HepG2 (cell line): ENCODE results near the gene BRI3BP. TPM values are rescaled to one million over a fixed set of nuclear protein-coding genes. Genes with fewer than 3 reads are reported as not detected.
A peak's percentile ranks its signal among the peaks of the same experiment; 100 is the strongest.

Experiments used
- ASH2L ChIP-seq: fragments of 300-600, 200-600 bp; sonication (generic); IDR thresholded peaks from 2 replicates; pipeline ENCODE4 v1.7.0; 2017; ENCODE audit warnings: low read depth, mild to moderate bottlenecking, moderate library complexity, mixed read lengths, low read length; ENCODE audit not compliant: insufficient read length
- EEA1 ChIP-seq: sonication (generic); formaldehyde crosslinking; IDR thresholded peaks from 2 replicates; pipeline ENCODE4 v1.5.1; 2020; ENCODE audit warnings: mild to moderate bottlenecking, missing genetic modification reagents, borderline replicate concordance
- IRX3 ChIP-seq: sonication (generic); formaldehyde crosslinking; IDR thresholded peaks from 2 replicates; pipeline ENCODE4 v1.8.1; 2023; ENCODE audit warnings: mild to moderate bottlenecking, low read depth, missing genetic modification reagents, borderline replicate concordance
- MXD3 ChIP-seq: IDR thresholded peaks from 2 replicates; pipeline ENCODE4 v1.6.1; 2016; ENCODE audit warnings: mild to moderate bottlenecking, missing biosample characterization, missing genetic modification reagents
- PHF8 ChIP-seq: sonication (generic); formaldehyde crosslinking; IDR thresholded peaks from 2 replicates; pipeline ENCODE4 v1.5.0; 2020; ENCODE audit warnings: missing genetic modification reagents
- PRDM10 ChIP-seq: sonication (generic); formaldehyde crosslinking; IDR thresholded peaks from 2 replicates; pipeline ENCODE4 v1.4.0; 2020; ENCODE audit warnings: low read depth, missing genetic modification reagents
- REXO4 ChIP-seq: sonication (generic); formaldehyde crosslinking; IDR thresholded peaks from 2 replicates; pipeline ENCODE4 v1.8.0; 2022; ENCODE audit warnings: missing genetic modification reagents, mild to moderate bottlenecking, borderline replicate concordance
- SKI ChIP-seq: fragments of 450-650 bp; IDR thresholded peaks from one replicate; pipeline ENCODE4 v1.6.1; 2018; ENCODE audit warnings: mild to moderate bottlenecking; ENCODE audit not compliant: partially characterized antibody
- SRSF4 ChIP-seq: fragments of 200-400 bp; formaldehyde crosslinking; IDR thresholded peaks from one replicate; pipeline ENCODE4 v1.6.1; 2018; ENCODE audit warnings: mild to moderate bottlenecking, low read depth, low read length, moderate library complexity; ENCODE audit not compliant: poor library complexity, severe bottlenecking
- YEATS4 ChIP-seq: sonication (generic); formaldehyde crosslinking; IDR thresholded peaks from 2 replicates; pipeline ENCODE4 v1.4.0; 2020; ENCODE audit warnings: missing genetic modification reagents, borderline replicate concordance
- ZBTB7A ChIP-seq: sonication (generic); formaldehyde crosslinking; IDR thresholded peaks from 2 replicates; pipeline ENCODE4 v1.8.0; 2022; ENCODE audit warnings: mild to moderate bottlenecking, missing genetic modification reagents
- ZFP62 ChIP-seq: sonication (generic); formaldehyde crosslinking; IDR thresholded peaks from 2 replicates; pipeline ENCODE4 v1.4.0; 2020; ENCODE audit warnings: missing genetic modification reagents
- ZNF138 ChIP-seq: sonication (generic); formaldehyde crosslinking; IDR thresholded peaks from 2 replicates; pipeline ENCODE4 v1.5.0; 2020; ENCODE audit warnings: mild to moderate bottlenecking, low read depth, missing genetic modification reagents
- ZNF234 ChIP-seq: sonication (generic); formaldehyde crosslinking; conservative IDR thresholded peaks from 2 replicates; pipeline ENCODE4 v1.5.1; 2020; ENCODE audit warnings: mild to moderate bottlenecking, missing genetic modification reagents
- ZNF264 ChIP-seq: sonication (generic); formaldehyde crosslinking; IDR thresholded peaks from 2 replicates; pipeline ENCODE4 v1.4.0; 2020; ENCODE audit warnings: missing genetic modification reagents
- ZNF274 ChIP-seq: sonication (generic); formaldehyde crosslinking; IDR thresholded peaks from 2 replicates; pipeline ENCODE4 v1.5.1; 2020; ENCODE audit warnings: mild to moderate bottlenecking, missing genetic modification reagents
- ZNF34 ChIP-seq: sonication (generic); formaldehyde crosslinking; IDR thresholded peaks from 2 replicates; pipeline ENCODE4 v1.4.0; 2020; ENCODE audit warnings: mild to moderate bottlenecking, missing genetic modification reagents, borderline replicate concordance
- ZNF430 ChIP-seq: sonication (generic); formaldehyde crosslinking; IDR thresholded peaks from 2 replicates; pipeline ENCODE4 v1.9.0; 2021; ENCODE audit warnings: mild to moderate bottlenecking, missing genetic modification reagents
- ZNF558 ChIP-seq: sonication (generic); formaldehyde crosslinking; IDR thresholded peaks from 2 replicates; pipeline ENCODE4 v1.9.0; 2022; ENCODE audit warnings: mild to moderate bottlenecking, missing genetic modification reagents, borderline replicate concordance
- ZNF709 ChIP-seq: sonication (generic); formaldehyde crosslinking; IDR thresholded peaks from 2 replicates; pipeline ENCODE4 v1.5.0; 2020; ENCODE audit warnings: mild to moderate bottlenecking, missing genetic modification reagents
- ZNF710 ChIP-seq: sonication (generic); formaldehyde crosslinking; IDR thresholded peaks from 2 replicates; pipeline ENCODE4 v1.5.0; 2020; ENCODE audit warnings: mild to moderate bottlenecking, missing genetic modification reagents, borderline replicate concordance
- ZSCAN25 ChIP-seq: sonication (generic); formaldehyde crosslinking; IDR thresholded peaks from 2 replicates; pipeline ENCODE4 v1.8.0; 2022; ENCODE audit warnings: mild to moderate bottlenecking, missing genetic modification reagents
- ZSCAN31 ChIP-seq: sonication (generic); formaldehyde crosslinking; IDR thresholded peaks from 2 replicates; pipeline ENCODE4 v1.5.0; 2020; ENCODE audit warnings: low read depth, mild to moderate bottlenecking, missing genetic modification reagents
- polyA plus RNA-seq, 8 experiments: library from polyadenylated mRNA; depleted of rRNA in 3 of 8; stranded (reverse) in 7 of 8; unstranded in 1 of 8; fragments of >200 nt; fragmentation: Illumina TruSeq in 4 of 8; extraction: Trizol in 4 of 8; gene quantifications; 2 replicates each; pipeline versions ENCODE4 v1.2.1 to v1.2.3, GENCODE V29; 2011 to 2016; ENCODE audit warnings: low read depth in 4 of 8, missing spikeins in 1 of 8, mixed read lengths in 1 of 8; ENCODE audit not compliant: insufficient read depth in 1 of 8
- total RNA-seq, 5 experiments: library from RNA; depleted of rRNA; stranded (reverse); fragments of >200 nt; fragmentation: Illumina TruSeq; extraction: Trizol; gene quantifications; 2 replicates each; pipeline ENCODE4 v1.2.3, GENCODE V29; 2016; ENCODE audit warnings: low read depth in 1 of 5

BRI3BP gene
- total and polyA plus RNA-seq, 2 of the 13 experiments (the other 11 are each of a cell fraction or from before 2014, with no cell fraction given): 7.5 to 21.1 TPM

- TF ChIP-seq PRDM10 (CRISPR knock-in tag) (peak; percentile 28; the same call in 1 of the 2 replicates), SKI (peak; percentile 11), ZNF710 (CRISPR knock-in tag) (0 out of 2 replicates have a peak, but pooled peaks have one; percentile 53), ZNF138 (peak; percentile 47; the same call in 1 of the 2 replicates), EEA1 (CRISPR knock-in tag) (0 out of 2 replicates have a peak, but pooled peaks have one; percentile 37), ZNF264 (CRISPR knock-in tag) (no peak), SRSF4 (no peak), ZNF430 (CRISPR knock-in tag) (no peak), ZFP62 (CRISPR knock-in tag) (no peak), PHF8 (peak; percentile 79), ZNF558 (CRISPR knock-in tag) (peak; percentile 21; the same call in 1 of the 2 replicates), ZSCAN25 (CRISPR knock-in tag) (no peak), MXD3 (CRISPR knock-in tag) (peak; percentile 68; the same call in 1 of the 2 replicates), IRX3 (CRISPR knock-in tag) (peak; percentile 30; the same call in 1 of the 2 replicates), ZNF234 (CRISPR knock-in tag) (no peak), ZSCAN31 (CRISPR knock-in tag) (peak; percentile 73; the same call in 1 of the 2 replicates), ZNF709 (CRISPR knock-in tag) (peak; percentile 53; the same call in 1 of the 2 replicates), ZBTB7A (peak; percentile 86; the same call in 1 of the 2 replicates), ZNF274 (CRISPR knock-in tag) (no peak), YEATS4 (CRISPR knock-in tag) (peak; percentile 58; the same call in 1 of the 2 replicates), ASH2L (peak; percentile 38), REXO4 (CRISPR knock-in tag) (no peak), ZNF34 (CRISPR knock-in tag) (no peak)
Observed at GRCh38 chr12:125065021-125065918, 71.8 kb downstream of the BRI3BP start, which contains the start of gene AACS (continued).
